ENCODE results near the gene LHX6.

DNA sequence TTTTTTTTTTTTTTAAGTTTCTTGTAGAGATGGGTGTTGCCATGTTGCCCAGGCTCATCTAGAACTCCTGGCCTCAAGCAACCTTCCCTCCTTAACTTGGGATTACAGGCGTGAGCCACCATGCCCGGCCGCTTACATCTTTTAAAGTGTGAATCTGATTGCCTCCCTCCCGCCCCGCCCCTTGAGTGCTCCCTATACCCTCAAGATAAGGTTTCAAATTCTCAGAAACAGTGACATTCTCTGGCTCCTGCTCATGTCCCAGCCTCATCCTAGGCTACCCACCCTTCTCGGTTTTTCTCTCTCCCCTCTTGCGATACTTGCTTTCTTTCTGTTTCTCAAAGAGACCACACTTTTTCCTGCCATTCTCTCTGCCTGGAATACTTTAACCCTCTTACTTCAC is 56.6 kb downstream of the LHX6 start:
- TF ChIP-seq EZH2 (IDR thresholded peaks at IDR 0.05; ENCODE audit: borderline replicate concordance, low read length) = no peak
- TF ChIP-seq, protein P1, sequence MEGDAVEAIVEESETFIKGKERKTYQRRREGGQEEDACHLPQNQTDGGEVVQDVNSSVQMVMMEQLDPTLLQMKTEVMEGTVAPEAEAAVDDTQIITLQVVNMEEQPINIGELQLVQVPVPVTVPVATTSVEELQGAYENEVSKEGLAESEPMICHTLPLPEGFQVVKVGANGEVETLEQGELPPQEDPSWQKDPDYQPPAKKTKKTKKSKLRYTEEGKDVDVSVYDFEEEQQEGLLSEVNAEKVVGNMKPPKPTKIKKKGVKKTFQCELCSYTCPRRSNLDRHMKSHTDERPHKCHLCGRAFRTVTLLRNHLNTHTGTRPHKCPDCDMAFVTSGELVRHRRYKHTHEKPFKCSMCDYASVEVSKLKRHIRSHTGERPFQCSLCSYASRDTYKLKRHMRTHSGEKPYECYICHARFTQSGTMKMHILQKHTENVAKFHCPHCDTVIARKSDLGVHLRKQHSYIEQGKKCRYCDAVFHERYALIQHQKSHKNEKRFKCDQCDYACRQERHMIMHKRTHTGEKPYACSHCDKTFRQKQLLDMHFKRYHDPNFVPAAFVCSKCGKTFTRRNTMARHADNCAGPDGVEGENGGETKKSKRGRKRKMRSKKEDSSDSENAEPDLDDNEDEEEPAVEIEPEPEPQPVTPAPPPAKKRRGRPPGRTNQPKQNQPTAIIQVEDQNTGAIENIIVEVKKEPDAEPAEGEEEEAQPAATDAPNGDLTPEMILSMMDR (conservative IDR thresholded peaks at IDR 0.05 in 1 of 2, IDR thresholded peaks at IDR 0.05 in 1 of 2; ENCODE audit: extremely low read depth in 1 of 2, insufficient read depth in 1 of 2, low read depth in 1 of 2, low read length in 2 of 2) = no peak
